Choroid plexus epithelial cell (primary cell): Measurements from ENCODE around the gene CLECL1.
"Not testable (repeated sequence)": the region's sequence is repeated elsewhere in the genome, so short reads cannot be mapped to it uniquely, and the experiment has no call there.

Experiments
- DNase-seq: peaks from one replicate; pipeline ENCODE4 v3.0.0-alpha.2; 2010; ENCODE audit warnings: low read depth
- H3K4me3 ChIP-seq: 2 replicates; pipeline ENCODE4 v1.5.1; 2011; ENCODE audit warnings: low read depth, mild to moderate bottlenecking, control low read depth, low read length, moderate library complexity
- CTCF ChIP-seq: conservative IDR thresholded peaks from 2 replicates; pipeline ENCODE4 v1.5.1; 2011; ENCODE audit warnings: low read depth, mild to moderate bottlenecking, control low read depth, inconsistent platforms, low read length, moderate library complexity

CLECL1 gene

DNA sequence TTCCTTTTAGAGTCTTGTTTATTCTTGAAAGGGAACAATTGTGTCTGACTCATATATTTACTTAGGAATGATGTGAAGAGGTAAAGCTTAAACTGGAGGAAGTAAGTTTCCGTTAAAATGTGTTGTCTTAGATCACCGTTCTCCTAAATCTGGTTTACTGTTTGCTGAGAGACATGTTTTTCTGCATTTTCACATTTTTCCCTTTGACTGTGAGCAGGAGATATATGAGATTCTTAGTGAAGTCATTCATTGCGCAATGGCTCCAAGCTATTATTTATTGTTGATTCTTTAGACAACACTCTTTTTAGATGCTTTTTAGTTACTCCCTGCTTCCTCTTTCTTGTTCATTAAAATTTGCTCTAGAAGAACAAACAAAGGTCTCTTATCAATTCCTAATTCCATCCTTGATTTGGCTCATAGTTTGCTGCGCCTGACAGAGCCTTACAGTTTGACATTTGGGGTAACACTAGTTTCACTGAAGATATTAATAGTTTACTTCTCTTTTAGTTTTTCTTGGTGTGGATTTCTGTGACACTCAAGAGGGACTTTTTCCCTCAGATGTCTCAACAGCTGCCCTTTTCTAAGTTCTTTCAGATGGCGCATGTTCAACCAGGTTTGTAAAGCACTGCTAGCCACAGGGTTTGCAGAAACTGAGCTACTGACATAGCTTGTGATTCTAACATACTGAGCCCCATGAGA lies 11.4 kb downstream of the CLECL1 start:
- H3K4me3 ChIP-seq = no peak overlapping the region
- TF ChIP-seq CTCF = no peak
- peak; percentile 48 for DNase-seq

DNA sequence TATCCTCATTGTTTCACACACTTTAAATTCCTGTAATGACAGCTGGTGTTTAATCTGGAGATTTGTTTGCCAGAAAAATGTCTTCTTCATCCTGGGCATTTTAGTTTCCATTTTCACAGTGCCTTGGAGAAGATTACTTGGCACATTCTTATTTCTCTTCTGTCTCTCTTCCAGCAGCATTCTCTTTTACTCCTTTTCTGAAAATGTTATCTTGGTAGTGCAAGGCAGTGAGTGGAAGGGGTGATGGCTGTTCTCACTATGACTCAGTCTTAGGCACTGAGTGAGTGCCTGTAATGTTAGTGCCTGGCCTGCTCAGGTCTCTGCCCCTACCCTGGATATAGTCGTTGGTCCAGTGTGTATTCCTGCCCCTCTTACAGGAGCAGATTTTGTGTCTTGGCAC lies 13.1 kb downstream of the CLECL1 start:
- no peak for TF ChIP-seq CTCF
- no peak overlapping the region for H3K4me3 ChIP-seq
- DNase-seq = no peak

DNA sequence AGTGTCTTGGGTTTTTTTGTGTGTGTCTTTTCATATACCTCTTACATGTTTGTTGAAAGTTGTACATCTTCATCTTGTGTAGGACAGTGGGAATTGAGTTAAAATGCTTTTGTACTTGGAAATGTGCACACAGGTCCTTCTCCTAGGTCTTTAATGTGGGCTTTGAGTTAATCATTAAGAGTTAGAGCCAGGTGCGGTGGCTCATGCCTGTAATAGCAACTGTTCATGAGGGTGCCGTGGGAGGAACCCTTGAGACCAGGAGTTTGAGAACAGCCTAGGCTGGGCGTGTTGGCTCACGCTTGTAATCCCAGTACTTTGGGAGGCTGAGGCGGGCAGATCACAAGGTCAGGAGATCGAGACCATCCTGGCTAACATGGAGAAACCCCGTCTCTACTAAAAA lies 13.9 kb downstream of the CLECL1 start:
- DNase-seq = no peak
- TF ChIP-seq CTCF = no peak

GRCh38 chr12:9717070-9717925 lies 15.6 kb downstream of the CLECL1 start:
- no peak for DNase-seq
- TF ChIP-seq CTCF = no peak
- H3K4me3 ChIP-seq = no peak overlapping the region

More for the DNA sequence above, 13.9 kb downstream of the CLECL1 start:
- H3K4me3 ChIP-seq = no peak overlapping the region

- not testable (repeated sequence) for H3K4me3 ChIP-seq, DNase-seq
Measured at GRCh38 chr12:9713032-9713558, 19.8 kb downstream of the CLECL1 start.

- H3K4me3 ChIP-seq = no peak overlapping the region
- DNase-seq = peak; percentile 58
- TF ChIP-seq CTCF = no peak
Measured at GRCh38 chr12:9711664-9712063, 21.2 kb downstream of the CLECL1 start.

DNA sequence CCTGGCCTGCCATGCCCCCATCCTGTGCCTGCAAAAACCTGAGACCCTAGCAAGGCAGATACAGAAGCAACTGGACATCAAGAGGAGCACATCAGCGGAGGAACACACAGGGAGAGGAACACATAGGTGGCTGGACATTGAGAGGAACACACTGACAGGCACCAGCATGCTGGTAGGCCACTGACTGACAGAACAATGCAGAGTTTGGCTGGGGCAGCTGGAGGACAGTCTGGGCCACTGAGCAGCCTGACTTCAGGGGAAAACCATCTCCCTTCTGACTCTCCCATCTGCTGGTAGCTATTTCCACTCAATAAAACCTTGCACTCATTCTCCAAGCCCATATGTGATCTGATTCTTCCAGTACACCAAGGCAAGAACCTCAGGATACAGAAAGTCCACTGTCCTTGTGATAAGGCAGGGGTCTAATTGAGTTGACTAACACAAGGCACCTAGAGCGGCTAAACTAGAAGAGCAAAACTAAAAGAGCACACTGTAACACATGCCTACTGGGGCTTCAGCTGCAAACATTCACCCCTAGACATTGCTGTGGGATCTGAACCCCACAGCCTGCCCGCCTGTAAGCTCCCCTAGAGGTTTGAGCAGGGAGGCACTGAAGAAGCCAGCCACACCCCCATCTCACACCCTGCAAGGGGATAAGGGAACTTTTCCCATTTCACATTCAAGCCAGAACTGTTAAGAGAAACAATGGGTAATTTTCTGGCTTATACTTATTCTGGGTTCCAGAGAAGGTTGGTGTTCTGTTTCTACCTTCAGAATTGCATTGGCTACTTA lies 22.1 kb downstream of the CLECL1 start:
- no peak overlapping the region for H3K4me3 ChIP-seq
- no peak for TF ChIP-seq CTCF
- no peak for DNase-seq
